GM23338 (cell line): ENCODE results near the gene TMCC1.

Source experiments
- CREB1 ChIP-seq: fragments of 250-450 bp; sonication (Bioruptor Pico); IDR thresholded peaks from 2 replicates; pipeline ENCODE4 v1.5.0; 2020; ENCODE audit warnings: low read depth, mild to moderate bottlenecking, moderate library complexity
- EZH2 ChIP-seq: fragments of 200-600 bp; sonication (generic); IDR thresholded peaks from one replicate; pipeline ENCODE4 v1.8.0; 2017; ENCODE audit warnings: antibody characterized with exemption, mild to moderate bottlenecking, low read depth; ENCODE audit not compliant: unreplicated experiment
- EZH2phosphoT487 ChIP-seq: fragments of 200-600 bp; sonication (generic); IDR thresholded peaks from one replicate; pipeline ENCODE4 v1.8.1; 2018; ENCODE audit warnings: antibody characterized with exemption; ENCODE audit not compliant: unreplicated experiment
- POLR2AphosphoS5 ChIP-seq: IDR thresholded peaks from 2 replicates; pipeline ENCODE4 v1.6.1; 2016; ENCODE audit warnings: antibody characterized with exemption, low read depth
- TF ChIP-seq, protein P1 (sequence below), 2 experiments: fragments of 200-600 bp in 1 of 2; sonication (generic) in 1 of 2; conservative IDR thresholded peaks; 2 replicates each; pipeline versions ENCODE4 v1.5.1 to v1.6.1; 2016 to 2017; ENCODE audit warnings: antibody characterized with exemption in 2 of 2, low read depth in 2 of 2, mild to moderate bottlenecking in 2 of 2, moderate library complexity in 1 of 2
- TF ChIP-seq, protein P2 (sequence below): IDR thresholded peaks from one replicate; pipeline ENCODE4 v1.6.1; 2018; ENCODE audit warnings: antibody characterized with exemption; ENCODE audit not compliant: unreplicated experiment
- TF ChIP-seq, protein P3 (sequence below): IDR thresholded peaks from 2 replicates; pipeline ENCODE4 v1.6.1; 2016; ENCODE audit warnings: antibody characterized with exemption

DNA sequence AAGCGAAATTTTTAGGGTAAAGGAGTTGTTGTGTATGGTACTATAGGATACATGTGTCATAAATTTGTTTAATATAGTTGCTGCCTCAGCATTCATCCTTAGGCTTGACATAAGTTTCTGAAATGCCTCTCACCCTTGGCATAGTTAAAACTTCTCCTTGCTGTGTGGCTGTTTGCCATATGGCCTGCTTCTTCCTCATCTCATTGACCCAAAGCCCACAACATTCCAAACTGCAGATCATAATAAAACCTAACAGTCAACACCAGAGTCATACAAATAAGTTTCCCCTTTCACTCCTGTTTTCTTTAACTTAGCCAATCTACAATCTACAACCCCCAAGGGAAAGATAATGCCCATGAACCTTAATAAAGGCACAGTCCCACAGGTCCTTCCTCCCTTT lies 136.6 kb downstream of the TMCC1 start:
- TF ChIP-seq, protein P1, sequence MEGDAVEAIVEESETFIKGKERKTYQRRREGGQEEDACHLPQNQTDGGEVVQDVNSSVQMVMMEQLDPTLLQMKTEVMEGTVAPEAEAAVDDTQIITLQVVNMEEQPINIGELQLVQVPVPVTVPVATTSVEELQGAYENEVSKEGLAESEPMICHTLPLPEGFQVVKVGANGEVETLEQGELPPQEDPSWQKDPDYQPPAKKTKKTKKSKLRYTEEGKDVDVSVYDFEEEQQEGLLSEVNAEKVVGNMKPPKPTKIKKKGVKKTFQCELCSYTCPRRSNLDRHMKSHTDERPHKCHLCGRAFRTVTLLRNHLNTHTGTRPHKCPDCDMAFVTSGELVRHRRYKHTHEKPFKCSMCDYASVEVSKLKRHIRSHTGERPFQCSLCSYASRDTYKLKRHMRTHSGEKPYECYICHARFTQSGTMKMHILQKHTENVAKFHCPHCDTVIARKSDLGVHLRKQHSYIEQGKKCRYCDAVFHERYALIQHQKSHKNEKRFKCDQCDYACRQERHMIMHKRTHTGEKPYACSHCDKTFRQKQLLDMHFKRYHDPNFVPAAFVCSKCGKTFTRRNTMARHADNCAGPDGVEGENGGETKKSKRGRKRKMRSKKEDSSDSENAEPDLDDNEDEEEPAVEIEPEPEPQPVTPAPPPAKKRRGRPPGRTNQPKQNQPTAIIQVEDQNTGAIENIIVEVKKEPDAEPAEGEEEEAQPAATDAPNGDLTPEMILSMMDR (conservative IDR thresholded peaks at IDR 0.05; ENCODE audit: low read depth in 2 of 2) = no peak
- TF ChIP-seq POLR2AphosphoS5 = no peak
- no peak for TF ChIP-seq CREB1 (CRISPR knock-in tag)
- TF ChIP-seq, protein P2, sequence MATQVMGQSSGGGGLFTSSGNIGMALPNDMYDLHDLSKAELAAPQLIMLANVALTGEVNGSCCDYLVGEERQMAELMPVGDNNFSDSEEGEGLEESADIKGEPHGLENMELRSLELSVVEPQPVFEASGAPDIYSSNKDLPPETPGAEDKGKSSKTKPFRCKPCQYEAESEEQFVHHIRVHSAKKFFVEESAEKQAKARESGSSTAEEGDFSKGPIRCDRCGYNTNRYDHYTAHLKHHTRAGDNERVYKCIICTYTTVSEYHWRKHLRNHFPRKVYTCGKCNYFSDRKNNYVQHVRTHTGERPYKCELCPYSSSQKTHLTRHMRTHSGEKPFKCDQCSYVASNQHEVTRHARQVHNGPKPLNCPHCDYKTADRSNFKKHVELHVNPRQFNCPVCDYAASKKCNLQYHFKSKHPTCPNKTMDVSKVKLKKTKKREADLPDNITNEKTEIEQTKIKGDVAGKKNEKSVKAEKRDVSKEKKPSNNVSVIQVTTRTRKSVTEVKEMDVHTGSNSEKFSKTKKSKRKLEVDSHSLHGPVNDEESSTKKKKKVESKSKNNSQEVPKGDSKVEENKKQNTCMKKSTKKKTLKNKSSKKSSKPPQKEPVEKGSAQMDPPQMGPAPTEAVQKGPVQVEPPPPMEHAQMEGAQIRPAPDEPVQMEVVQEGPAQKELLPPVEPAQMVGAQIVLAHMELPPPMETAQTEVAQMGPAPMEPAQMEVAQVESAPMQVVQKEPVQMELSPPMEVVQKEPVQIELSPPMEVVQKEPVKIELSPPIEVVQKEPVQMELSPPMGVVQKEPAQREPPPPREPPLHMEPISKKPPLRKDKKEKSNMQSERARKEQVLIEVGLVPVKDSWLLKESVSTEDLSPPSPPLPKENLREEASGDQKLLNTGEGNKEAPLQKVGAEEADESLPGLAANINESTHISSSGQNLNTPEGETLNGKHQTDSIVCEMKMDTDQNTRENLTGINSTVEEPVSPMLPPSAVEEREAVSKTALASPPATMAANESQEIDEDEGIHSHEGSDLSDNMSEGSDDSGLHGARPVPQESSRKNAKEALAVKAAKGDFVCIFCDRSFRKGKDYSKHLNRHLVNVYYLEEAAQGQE = no peak
- no peak for TF ChIP-seq EZH2phosphoT487
- no peak for TF ChIP-seq EZH2
- TF ChIP-seq, protein P3, sequence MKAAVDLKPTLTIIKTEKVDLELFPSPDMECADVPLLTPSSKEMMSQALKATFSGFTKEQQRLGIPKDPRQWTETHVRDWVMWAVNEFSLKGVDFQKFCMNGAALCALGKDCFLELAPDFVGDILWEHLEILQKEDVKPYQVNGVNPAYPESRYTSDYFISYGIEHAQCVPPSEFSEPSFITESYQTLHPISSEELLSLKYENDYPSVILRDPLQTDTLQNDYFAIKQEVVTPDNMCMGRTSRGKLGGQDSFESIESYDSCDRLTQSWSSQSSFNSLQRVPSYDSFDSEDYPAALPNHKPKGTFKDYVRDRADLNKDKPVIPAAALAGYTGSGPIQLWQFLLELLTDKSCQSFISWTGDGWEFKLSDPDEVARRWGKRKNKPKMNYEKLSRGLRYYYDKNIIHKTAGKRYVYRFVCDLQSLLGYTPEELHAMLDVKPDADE = no peak
